AG10803 (cell line): ENCODE measurements around the gene ZNF573.
"Not testable (repeated sequence)": the region's sequence is repeated elsewhere in the genome, so short reads cannot be mapped to it uniquely, and the experiment has no call there.

Source experiments
- DNase-seq: peaks from one replicate; pipeline ENCODE4 v3.0.0; 2010; ENCODE audit warnings: low read depth
- H3K4me3 ChIP-seq: 2 replicates; pipeline ENCODE4 v1.5.1; 2011; ENCODE audit warnings: mild to moderate bottlenecking, low read length, control low read depth
- CTCF ChIP-seq: conservative IDR thresholded peaks from 2 replicates; pipeline ENCODE4 v1.5.1; 2011; ENCODE audit warnings: mild to moderate bottlenecking, low read length, control low read depth, inconsistent platforms

ZNF573 gene

GRCh38 chr19:37778613-37779126 is 716 bp downstream of the ZNF573 start:
- no peak for TF ChIP-seq CTCF
- DNase-seq = peak; percentile 13
- peak overlapping the region; percentile 95 for H3K4me3 ChIP-seq

- TF ChIP-seq CTCF = no peak
- no peak for DNase-seq
- H3K4me3 ChIP-seq = no peak overlapping the region
Observed at GRCh38 chr19:37770985-37771384, 8.4 kb downstream of the ZNF573 start.

DNA sequence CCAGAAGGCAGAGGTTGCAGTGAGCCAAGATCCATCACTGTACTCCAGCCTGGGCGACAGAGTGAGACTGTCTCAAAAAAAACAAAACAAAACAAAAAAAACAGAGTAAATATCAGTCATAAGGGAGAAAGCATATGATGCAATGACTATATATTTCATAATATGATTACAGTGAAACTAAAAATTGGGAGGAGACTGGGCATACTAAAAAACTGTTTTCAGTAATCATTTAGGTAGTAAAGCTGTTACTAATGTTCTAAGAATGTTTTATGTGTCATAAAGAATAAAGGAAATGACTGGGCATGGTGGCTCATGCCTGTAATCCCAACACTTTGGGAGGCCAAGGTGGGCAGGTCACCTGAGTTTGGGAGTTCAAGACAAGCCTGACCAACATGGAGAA is 15.9 kb downstream of the ZNF573 start:
- TF ChIP-seq CTCF = no peak
- peak; percentile 8 for DNase-seq
- H3K4me3 ChIP-seq = no peak overlapping the region

GRCh38 chr19:37757683-37758082 is 21.7 kb downstream of the ZNF573 start:
- not testable (repeated sequence) for DNase-seq, H3K4me3 ChIP-seq

GRCh38 chr19:37738371-37738770 is 41.0 kb downstream of the ZNF573 start:
- no peak for TF ChIP-seq CTCF
- no peak for DNase-seq
- H3K4me3 ChIP-seq = no peak overlapping the region

DNA sequence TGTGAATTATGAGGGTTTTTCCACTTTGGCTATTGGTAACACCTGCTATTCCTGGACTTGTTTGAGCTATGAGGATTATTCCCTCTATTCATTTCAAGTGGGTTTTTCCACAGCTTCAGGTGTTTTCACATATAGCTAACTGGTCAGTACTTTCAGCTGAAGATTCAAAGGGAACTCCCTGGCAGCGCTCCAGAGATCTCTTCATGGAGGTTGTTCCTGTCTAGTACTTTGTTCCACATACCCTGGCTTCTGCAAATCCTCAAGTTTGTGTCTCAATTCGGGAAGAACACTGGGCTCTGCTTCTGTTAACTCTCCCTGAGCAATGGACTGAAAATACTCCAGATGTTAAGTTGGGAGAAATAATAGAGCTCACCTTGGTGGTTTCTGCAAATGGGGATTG is 54.2 kb downstream of the ZNF573 start:
- no peak for TF ChIP-seq CTCF
- no peak for DNase-seq

GRCh38 chr19:37719927-37720265 is 59.5 kb downstream of the ZNF573 start:
- TF ChIP-seq CTCF = no peak
- H3K4me3 ChIP-seq = peak overlapping the region; percentile 83
- no peak for DNase-seq

More for the DNA sequence above, 54.2 kb downstream of the ZNF573 start:
- no peak overlapping the region for H3K4me3 ChIP-seq
